HG02981 (cell line): ENCODE data around the gene RGPD5.
"Not testable (repeated sequence)": the region's sequence is repeated elsewhere in the genome, so short reads cannot be mapped to it uniquely, and the experiment has no call there.

Experiments used
- ATAC-seq: cut with Tn5 transposase; IDR thresholded peaks from one replicate; pipeline ENCODE4 v1.9.1; 2021; ENCODE audit warnings: mild to moderate bottlenecking, moderate library complexity; ENCODE audit not compliant: unreplicated experiment

Gene RGPD5

DNA sequence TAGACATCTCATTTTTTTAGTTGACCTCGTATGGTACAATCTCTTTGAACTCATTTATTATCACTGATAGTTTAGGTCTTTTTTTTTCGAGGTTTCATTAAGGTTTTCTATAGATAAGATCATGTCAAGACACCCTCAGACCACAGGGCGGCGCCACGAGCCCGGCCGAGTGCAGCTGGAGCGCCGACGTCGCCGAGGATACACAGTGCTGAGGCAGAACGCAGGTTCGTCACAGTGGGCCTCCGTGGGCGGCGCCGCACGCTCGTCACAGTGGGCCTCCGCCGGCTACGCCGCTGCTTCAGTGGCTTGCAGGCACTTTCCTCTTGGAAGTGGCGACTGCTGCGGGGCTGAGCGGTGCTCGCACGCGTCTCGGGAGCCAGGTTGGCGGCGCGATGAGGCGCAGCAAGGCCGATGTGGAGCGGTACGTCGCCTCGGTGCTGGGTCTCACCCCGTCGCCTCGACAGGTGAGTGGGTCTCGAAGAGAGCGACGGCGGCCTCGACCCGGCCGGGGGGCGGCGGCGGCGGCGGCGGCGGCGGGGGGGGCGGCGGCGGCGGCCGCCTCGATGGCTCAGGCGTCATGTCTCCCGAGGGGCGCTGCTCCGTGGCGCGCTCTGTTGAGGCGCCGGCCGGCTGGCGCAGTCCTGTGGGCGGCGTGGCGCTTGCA, at the start of gene RGPD5:
TSS of gene RGPD5 (plus strand) at position 232 of the 664 bp plus-strand sequence. CDS start at position 393, 161 bp downstream.
- peak; percentile 98 for ATAC-seq

DNA sequence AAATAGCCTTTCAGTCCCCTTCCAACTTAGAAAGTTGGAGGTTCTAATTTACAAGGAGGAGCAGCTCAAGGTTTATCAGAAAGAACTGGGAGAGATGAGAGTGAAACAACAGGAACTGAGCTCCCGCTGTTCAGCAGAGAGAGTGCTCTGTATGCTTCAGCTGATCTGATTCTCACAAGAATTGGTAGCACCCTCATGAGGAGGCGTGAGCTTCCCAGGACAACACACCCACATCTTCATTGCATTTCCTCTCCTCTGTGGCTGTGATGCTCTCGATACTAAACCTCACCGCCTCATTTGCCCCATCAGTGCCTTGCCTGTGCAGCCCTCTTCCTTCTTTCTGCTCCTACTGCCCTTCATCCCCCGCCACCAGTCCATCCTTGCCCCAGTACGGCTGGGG, 42.5 kb upstream of the RGPD5 start:
- ATAC-seq: not testable (repeated sequence)

DNA sequence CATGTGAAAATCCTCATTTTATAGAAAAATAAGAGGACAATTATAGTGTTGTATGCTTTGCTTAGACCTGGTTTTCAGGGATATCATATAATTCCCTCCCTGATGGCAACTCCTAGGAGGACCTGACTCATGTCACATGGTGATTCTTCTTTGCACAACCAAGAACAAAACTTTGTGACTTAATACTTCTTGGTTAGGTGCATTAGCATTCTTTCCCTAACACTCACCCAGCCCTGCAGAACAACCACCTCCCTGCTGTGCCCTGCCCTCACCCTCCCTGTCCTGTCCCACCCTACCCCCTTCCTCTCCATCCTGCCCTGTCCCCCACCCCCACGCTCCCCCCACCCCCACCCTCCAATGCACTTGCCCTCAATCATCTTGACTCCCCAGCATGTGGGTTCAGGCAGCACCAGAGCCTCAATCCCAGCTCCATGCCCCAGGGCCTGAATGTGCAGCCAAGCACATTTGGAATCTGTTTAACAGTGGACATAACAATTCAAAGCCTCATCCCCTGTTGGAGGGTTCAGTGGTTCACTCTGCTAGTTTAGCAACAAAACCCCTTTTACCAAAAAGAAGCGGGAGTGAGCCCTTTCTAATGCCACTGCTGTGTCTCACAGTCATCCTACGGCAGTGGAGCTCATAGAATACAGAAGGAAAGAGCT, 36.8 kb upstream of the RGPD5 start:
- not testable (repeated sequence) for ATAC-seq

DNA sequence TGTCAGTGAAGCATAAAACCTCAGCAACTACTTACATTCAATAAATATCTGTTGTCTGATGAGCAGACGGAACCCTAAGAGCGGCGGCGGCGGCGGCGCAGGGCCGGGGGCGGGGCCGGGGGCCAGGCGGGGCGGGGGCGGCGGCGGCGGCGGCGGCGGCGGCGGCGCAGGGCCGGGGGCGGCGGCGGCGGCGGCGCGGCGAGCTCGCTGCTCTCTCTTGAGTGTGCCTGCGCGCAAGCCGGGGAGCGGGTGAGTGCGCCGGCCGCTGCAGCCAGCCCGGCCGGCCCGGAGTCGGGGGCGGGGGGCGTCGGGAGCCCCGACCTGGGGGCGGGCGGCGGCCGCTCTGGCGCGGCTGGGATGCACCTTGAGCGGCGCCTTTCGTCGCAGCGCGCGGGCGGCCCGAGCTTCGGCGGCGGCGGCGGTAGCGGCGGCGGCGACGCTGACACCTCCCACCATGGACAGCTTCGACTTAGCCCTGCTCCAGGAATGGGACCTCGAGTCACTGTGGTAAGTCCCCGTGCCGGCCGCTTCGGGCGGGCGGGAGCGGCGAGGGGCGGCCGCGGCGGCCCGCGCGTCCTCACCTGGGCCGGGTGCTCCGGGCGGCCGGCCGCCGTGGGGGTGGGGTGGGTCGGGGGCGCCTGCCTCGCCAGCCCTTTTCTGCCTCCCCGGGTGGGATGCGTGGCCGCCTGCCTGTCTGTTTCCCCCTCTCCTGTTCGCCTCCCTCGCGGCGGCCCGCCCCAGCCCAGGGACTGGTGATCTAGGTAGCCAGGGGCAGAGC, 33.7 kb upstream of the RGPD5 start:
- ATAC-seq: not testable (repeated sequence)

DNA sequence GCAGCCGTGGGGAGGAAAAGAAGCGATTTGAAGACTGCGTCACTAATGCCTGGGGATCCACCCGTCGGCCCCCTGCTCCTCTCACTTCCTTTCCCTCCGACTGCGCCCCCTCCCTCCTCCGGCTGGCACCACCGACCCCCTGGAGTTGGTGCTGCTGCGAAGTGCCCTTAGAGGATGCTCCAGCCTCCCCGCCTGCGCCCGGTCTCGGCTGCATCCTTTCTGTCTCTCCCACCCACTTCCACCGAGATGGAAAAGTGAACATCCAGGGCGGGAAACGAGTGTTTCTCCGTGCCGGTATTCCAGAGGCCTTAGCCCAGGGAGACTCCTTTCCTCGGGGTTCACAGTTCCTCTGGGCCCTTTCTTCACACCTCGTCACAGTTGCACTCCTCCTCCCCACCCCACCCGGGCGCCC, 33.1 kb upstream of the RGPD5 start:
- ATAC-seq: not testable (repeated sequence)

DNA sequence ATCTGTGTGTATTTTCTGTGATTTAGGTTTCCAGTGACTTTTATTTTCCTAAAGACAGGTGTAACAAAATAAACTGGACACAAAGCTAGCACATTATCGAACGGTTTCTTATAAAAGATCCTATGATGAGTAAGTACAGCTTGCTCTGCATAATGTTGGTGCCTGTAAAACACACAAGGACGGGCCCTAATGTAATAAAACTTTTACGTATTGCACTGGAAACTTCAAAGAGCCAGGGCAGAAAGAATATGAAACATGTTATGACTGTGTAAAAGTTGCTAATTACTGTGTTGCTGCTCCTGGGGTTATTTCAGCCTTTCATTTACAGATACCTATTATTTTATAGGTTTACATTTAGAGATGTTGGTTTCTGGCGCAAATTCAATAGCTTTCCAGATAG, 32.1 kb upstream of the RGPD5 start:
- ATAC-seq: not testable (repeated sequence)

DNA sequence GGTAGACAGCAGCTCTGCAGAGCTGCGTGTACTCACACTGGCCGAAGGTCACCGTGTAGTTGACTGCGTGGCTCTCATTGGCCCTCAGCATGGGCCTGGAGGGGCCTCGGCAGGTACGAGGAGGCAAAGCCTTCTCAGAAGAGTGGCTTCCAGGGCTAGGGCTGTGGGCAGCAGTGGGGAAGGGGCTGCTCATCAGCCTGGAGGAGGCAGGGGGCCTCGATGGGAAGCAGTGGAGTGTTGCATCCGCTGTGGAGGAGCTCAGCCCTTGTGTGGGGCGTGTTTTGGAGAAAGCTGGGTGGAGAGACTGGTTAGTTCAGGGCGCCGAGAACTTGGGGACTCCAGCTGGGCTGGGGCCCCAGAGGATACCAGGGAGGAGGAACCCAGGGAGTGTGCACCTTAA, 28.0 kb upstream of the RGPD5 start:
- ATAC-seq: not testable (repeated sequence)

DNA sequence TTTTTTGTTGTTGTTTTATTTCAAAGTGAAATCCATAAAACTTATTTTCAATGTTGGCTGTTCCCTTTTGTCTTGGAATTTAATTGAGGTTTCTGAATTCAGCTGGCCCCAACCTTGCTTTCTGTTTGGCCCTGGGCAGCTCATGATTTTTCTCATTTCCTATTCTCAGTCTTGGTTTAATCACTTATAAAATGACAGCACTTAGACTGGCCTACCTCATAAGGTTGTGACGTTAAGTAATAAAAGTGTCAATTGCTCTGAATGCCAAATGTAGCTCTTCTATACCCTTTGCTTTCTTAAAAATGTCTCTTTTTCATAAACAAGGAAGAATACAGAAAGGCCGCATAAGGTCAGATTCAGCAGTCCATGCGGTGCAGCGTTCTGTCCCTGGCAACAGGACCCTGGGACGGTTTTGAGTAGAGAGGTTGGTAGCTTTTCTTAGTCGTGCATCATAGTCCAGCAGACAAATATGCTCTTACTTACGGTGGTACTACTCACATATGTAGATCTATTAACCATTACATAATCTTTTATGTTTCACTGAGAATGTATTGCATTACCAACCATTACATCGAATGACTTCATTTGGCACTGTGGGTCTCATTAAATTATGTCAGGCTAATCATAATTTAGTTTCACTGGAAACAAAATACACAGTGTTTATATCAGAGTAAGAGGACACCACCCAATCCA, 27.1 kb upstream of the RGPD5 start:
- not testable (repeated sequence) for ATAC-seq

DNA sequence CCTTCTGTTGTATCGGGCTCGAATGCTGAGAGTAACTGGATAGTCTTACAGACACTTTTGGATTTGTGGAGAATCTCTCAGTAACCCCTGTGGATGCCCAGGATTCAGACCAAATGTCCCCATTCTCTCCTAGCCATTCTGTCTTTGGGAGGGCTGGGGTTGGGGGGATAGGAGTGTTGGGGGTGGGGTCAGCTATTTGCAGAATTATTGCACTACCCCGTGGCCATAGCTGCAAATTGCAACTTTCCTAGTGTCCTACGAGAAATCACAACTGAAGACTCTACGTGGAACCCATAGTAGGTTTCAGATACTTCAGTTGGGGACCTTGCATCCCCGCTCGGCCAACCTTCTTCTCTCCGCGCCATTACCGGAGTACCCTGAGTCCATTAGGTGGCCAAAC, 25.2 kb upstream of the RGPD5 start:
- not testable (repeated sequence) for ATAC-seq

DNA sequence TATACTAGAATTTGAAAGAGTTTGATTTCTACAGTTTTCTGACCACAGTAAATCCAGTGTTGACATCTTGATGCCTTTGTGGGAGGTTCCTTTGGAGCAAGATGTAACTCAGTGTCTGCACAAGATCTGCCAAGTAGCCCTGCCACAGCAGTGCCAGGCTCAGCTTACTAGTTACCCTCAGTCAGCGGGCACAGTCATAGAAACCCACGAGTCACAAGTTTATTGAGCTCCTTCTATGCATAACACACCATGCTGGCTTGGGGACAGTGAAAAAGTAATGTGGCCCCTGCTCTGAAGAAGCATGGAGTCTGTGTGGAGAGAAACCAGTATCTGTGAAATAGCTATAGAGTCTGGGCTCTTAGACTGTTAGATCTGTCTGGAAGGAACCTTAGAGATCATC, 15.0 kb upstream of the RGPD5 start:
- not testable (repeated sequence) for ATAC-seq

DNA sequence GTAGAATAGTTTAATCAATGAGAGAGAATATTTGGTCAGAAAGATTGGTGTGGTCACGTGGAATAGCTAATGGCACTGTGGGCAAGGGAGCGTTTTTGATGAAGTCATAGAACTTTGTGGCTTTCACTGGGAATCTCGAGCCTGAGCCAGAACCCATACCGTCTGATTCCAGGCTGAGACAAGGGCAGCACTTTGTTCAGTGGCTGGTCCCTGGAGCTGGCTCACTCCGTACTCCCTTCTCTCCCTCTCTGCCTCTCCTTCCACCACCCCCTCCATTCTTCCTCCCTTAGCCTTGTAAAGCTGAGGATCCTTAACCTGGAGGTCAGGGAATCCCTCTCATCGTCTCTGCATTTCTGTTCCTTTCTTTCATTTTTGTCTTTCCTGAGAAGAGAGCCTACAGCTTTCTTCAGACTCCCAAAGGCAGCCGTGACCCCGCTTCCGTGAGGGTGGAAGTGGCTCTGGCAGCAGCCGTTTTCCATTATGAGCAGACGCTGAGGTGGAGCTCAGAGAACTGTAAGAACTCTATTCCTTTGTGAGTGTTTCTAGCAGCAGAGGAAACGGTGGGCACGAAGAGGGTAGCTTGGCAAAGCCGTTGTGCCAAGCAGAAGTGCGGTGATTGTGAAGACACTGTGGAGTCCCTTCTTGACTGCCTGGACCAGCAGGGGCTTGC, 12.8 kb upstream of the RGPD5 start:
- not testable (repeated sequence) for ATAC-seq

DNA sequence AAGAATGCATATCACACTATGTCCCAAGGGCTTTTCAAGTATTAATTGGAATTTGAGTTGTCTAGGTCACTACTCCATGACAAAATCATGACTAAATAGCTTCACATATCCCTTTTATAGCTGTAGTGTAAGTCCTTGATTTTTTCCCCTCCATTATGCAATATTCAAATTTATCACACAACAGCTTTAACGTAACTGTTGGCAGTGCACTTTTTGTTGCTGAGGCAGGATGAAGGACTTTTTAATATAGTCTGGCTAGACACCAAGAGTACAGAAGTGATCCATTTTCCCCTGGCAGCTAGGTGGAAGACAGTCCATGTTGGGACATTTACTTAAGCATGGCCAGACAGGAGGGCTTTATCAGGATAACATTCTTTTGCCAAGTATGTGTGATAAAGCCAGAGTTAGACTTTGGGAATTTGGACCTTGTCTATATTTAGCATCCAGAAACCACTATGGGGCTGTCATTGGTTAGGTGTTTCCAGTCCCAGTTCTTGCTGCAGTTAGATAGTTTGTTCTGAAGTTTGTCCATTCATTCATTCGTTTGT, 11.6 kb upstream of the RGPD5 start:
- not testable (repeated sequence) for ATAC-seq

DNA sequence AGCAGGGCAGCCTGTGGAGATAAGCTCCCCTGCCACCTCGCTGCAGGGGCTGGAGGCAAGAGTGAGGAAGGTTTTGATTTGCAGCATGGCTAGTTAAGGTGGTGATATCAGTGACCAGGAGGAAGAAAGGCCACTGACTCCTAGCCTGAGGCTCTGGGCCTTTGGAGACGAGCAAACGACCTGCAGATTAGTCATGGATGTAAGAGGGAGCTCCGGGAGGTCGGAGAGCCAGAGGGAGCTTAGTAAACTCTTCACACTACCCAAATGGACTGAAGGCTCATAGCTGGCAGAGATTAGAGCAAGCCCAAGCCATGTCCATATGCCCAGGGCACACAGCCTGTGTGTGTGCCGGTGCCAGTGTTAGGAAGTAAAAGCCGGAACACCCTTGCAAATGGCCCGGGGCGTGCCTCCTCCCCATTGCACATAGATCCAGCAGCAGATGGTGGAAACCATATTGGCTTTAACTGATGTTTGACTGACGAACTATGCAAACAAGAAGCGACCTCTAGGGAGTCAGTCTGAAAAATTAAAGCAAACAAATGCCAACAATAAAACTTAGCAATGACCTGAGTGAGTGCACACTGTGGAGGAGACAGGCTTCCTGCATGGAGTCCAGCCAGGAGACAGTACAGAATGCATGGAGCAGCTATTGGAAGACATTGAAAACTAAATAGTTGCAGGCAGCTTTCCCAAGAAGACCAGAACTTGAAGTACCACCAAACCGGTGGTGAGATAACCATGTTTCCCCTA, 2.4 kb upstream of the RGPD5 start:
- ATAC-seq: not testable (repeated sequence)

DNA sequence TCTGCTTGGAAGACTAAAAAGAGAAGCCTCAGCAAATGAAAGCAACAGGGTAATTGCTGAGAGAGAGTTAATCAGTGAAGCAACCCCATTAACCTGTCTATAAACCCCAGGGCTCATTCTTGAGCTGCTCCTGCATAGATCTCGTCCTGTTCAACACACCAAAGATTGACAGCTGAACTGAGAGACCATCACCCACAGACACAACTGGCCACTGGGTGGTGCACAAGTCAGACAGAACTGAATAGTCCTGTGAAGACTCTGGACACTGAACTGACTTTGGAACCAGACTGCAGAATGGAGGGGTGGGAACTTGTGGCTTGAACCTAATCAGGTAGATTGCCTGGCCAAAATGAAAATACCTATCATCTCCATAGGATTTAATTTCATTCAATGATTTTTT, 1.4 kb upstream of the RGPD5 start:
- ATAC-seq: peak; percentile 52

DNA sequence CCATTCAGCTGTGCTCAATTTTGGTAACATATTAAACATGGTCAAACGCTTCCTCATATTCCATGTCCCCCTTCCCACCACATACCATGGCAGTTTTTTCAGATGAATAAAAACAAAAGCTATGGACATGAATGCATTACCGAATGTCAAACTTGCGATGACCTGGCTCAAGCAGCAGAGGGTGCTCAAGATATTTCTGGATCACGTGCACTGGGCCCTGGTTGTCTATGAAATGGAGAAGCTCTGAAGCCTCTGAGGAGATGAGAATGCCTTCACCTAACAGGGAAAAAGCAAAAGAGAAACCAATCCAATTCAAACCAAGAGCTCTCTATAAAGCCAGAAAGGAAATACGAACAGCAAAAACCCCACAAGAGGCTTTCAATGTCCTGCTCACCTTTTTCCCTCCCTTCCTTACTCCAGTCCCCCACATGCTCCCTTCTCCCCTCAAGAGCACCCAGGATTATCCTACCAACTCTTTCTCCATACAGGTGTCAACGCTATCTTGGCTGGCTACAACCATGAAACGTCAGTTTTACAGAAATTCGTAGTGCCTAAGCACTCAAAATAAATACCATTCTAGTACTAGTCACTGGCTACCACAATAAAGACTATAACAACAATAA, 77.1 kb downstream of the RGPD5 start:
- ATAC-seq: peak; percentile 80

DNA sequence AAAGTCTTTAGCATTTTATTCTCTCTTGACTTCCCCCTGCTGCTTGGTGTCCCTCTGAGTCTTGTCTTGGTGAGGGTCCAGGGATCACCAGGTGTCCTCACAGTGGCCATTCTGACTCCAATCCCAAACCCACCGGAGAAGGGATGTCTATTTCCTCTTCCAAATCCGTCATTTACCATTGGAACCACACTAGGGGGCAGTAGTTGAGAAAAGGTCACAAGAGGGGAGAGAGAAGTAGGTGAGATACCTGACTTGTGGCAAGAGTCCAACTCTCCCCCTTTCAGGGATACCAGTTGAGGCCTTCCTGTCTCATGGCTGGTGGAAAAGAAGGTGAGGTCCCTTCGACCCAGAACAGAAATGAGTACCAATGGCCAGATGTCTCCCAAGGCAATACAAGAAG, 82.5 kb downstream of the RGPD5 start:
- ATAC-seq: not testable (repeated sequence)

DNA sequence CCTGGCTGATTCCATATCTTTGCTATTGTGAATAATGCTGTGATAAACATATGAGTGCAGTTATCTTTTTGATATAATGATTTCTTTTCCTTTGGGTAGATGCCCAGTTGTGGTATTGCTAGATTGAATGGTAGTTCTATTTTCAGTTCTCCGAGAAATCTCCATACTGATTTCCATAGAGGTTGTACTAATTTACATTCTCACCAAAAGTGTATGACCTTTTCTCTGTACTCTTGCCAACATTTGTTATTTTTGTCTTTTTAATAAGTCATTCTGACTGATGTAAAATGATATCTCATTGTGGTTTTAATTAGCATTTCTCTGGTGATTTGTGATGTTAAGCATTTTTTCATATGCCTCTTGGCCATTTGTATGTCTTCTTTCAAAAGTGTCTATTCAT, 88.0 kb downstream of the RGPD5 start:
- not testable (repeated sequence) for ATAC-seq

DNA sequence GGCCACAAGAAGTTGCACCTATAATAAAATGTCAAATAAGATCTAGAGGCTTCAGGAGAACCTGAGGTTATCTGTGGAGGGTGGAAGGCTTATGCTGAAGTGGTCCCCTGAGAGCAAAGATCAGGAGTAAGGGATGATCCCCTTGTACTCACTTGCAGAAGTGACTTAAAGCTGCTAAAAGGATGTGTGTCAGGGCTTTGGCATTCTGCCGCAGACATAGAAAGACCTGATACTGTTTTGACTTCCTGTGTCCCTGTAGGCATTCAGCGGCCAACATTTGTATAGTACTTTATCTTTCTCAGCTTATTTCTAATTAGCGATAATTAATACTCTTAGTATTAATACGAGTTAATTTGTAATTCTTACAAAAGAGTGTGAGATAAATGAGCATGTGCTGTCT, 94.3 kb downstream of the RGPD5 start:
- ATAC-seq: not testable (repeated sequence)

DNA sequence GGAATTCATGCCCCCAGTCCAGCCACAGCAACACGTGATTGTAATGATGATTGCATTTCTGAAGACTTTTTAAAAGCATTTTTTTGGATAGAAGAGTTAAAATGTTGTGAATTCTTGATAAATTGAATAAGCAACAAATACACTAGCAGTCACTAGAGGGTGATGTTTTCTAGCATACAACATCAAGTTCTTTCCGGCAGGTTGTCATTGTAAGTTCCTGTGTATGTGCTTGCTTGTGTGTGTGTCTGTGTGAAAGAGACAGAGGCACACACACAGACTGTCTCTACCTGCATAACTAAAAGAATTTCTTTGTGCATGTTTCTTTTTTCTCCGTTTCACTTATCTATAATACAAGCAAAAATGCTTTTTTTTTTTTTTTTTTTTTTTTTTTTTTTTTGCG, 95.8 kb downstream of the RGPD5 start:
- not testable (repeated sequence) for ATAC-seq
